ENCODE data around the gene RPL18. TPM values are rescaled to one million over a fixed set of nuclear protein-coding genes. Genes with fewer than 3 reads are reported as not detected.

The RPL18 gene
- total RNA-seq, 1 donor from 2014 or later: 530 TPM

DNA sequence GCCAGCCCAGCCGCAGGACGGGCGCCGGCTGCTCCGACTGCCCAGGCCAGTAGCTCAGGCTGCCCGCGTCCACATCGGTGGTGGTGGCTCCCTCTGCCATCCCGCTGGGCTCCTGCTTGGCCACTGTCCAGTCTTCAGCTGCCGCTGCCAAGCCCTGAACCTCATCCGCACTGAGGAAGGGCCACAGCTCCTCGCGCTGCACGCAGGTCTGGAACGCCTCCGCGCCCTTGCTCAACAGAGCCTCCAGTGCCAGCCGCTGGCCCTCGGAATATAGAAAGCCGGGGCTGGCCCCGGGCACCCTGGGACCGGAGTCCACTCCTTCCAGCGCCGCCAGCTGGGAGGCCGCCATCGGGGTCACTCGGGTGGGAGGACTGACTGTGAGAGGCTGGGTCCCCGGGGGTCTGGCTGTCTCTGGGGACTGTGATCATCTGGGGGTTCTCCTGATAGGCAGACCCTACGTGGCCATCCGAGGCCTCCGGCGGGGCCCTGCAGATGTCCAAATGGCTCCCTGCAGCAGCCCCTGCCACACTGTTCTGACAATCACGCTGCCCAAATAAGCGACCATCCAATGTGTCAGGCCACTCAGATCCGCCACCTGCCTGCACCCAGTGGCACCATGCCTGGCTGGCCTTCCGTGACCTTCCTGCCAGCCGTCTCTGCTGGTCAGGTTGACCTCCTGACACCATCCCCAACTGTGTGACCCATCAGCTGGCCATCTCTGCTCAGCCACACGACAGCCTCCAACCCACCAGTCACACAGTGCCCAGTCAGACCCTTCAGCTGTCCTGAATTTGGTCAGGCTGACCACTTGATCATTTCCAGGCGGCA is 5.7 kb downstream of the RPL18 start:
- H3K27ac ChIP-seq (replicated peaks): no peak overlapping the region

GRCh38 chr19:48611872-48612271 is 7.1 kb downstream of the RPL18 start:
- intact Hi-C loops (cut with micrococcal nuclease): no loop called here
- peaks cover 22% of the 10 kb centered on the region for H3K36me3 ChIP-seq
- no peaks in the 10 kb centered on the region for H3K27me3 ChIP-seq (ENCODE audit: low read depth)

More for the DNA sequence above, 5.7 kb downstream of the RPL18 start:
- no peak overlapping the region for H3K4me3 ChIP-seq
- H3K4me1 ChIP-seq: peaks cover 38% of the 10 kb centered on the region
- no peak for TF ChIP-seq CTCF (IDR thresholded peaks at IDR 0.05; ENCODE audit: borderline replicate concordance)
- H3K36me3 ChIP-seq: peaks cover 30% of the 10 kb centered on the region
- intact Hi-C loops (cut with micrococcal nuclease): no loop called here
- H3K27me3 ChIP-seq (ENCODE audit: low read depth): no peaks in the 10 kb centered on the region
- DNase-seq: no peak
- no peaks in the 10 kb centered on the region for H3K9me3 ChIP-seq (replicated peaks)

DNA sequence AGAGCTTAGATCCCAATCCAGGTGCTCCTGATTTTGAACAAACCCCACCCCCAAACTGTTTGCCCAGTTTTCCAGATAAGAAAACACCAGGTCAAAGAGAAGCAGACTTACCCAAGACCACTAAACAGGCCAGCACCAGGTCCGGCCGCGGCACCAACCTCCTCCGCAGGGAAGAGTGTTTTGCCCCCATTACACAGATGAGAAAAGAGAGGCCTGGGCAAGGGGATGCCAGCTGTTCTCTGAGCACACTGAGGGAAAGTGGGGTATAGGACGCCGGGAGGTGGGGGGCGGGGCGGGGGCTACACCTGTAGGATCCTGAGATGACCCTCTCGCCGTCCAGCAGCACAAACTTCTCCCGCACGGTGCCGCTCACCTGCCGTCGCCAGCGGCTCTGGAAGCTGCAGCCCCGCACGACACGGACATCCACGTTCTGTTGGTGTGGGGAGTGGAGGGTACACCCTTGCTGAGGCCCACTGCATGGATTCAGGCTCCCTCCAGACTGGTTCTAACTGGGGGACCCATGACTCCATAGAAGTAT is 9.3 kb downstream of the RPL18 start:
- intact Hi-C loops (cut with micrococcal nuclease): no loop called here
- Histone ChIP-seq H3K36me3 (peaks cover under 1% of the 10 kb centered on the region), H3K4me1 (peaks cover 6% of the 10 kb centered on the region), H3K27me3 (ENCODE audit: low read depth) (no peaks in the 10 kb centered on the region), H3K27ac (replicated peaks) (no peak overlapping the region), H3K4me3 (no peak overlapping the region), H3K9me3 (replicated peaks) (no peaks in the 10 kb centered on the region)
- TF ChIP-seq CTCF (IDR thresholded peaks at IDR 0.05; ENCODE audit: borderline replicate concordance): no peak
- no peak for DNase-seq

More at GRCh38 chr19:48611872-48612271, 7.1 kb downstream of the RPL18 start:
- TF ChIP-seq CTCF (IDR thresholded peaks at IDR 0.05; ENCODE audit: borderline replicate concordance): no peak
- H3K9me3 ChIP-seq (replicated peaks): no peaks in the 10 kb centered on the region
- H3K27ac ChIP-seq (replicated peaks): no peak overlapping the region
- peaks cover 25% of the 10 kb centered on the region for H3K4me1 ChIP-seq
- no peak overlapping the region for H3K4me3 ChIP-seq
- no peak for DNase-seq

DNA sequence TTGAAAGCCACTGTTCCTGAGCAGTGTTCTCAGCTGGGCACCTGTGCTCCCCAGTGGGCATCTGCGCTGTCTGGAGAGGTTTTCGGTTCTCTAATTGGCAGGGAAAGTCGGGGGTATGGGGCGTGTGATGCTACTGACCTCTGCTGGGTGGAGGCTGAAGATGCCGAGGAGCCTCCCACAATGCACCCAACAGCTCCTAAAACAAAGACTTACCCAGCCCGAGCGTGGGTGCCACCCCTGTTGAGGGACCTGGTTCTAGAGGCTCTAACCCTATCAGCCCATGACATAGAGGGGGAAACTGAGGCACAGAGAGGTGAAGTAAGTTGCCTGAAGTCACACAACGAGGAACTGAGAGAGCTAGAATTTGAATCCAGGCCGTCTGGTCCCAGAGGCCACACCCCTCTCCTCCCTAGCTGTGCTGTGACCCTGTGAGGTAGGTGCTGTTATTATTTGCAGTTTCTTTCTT is 10.1 kb downstream of the RPL18 start:
- no peaks in the 10 kb centered on the region for H3K4me1 ChIP-seq
- H3K4me3 ChIP-seq: no peak overlapping the region
- DNase-seq: no peak
- no peaks in the 10 kb centered on the region for H3K36me3 ChIP-seq
- no peak overlapping the region for H3K27ac ChIP-seq (replicated peaks)
- intact Hi-C loops (cut with micrococcal nuclease): no loop called here
- TF ChIP-seq CTCF (IDR thresholded peaks at IDR 0.05; ENCODE audit: borderline replicate concordance): peak; percentile 53
- no peaks in the 10 kb centered on the region for H3K27me3 ChIP-seq (ENCODE audit: low read depth)
- no peaks in the 10 kb centered on the region for H3K9me3 ChIP-seq (replicated peaks)

GRCh38 chr19:48607359-48607755 is 11.6 kb downstream of the RPL18 start:
- no peak for DNase-seq
- H3K4me1 ChIP-seq: no peaks in the 10 kb centered on the region
- H3K9me3 ChIP-seq (replicated peaks): no peaks in the 10 kb centered on the region
- TF ChIP-seq CTCF (IDR thresholded peaks at IDR 0.05; ENCODE audit: borderline replicate concordance): no peak
- H3K27ac ChIP-seq (replicated peaks): no peak overlapping the region
- no peak overlapping the region for H3K4me3 ChIP-seq
- intact Hi-C loops (cut with micrococcal nuclease): no loop called here
- no peaks in the 10 kb centered on the region for H3K27me3 ChIP-seq (ENCODE audit: low read depth)
- H3K36me3 ChIP-seq: no peaks in the 10 kb centered on the region

Measured in left ventricle myocardium inferior (tissue), 1 donor.